ENCODE results near the gene ASPG.

ASPG gene

GRCh38 chr14:104107101-104107581 is 21.6 kb downstream of the ASPG start:
- DNase-seq = no peak

GRCh38 chr14:104107611-104108569 is 22.4 kb downstream of the ASPG start:
- peak; percentile 14 for DNase-seq

- DNase-seq = peak; percentile 6
Observed at GRCh38 chr14:104108570-104109541, 23.4 kb downstream of the ASPG start.

GRCh38 chr14:104109731-104110361 is 24.3 kb downstream of the ASPG start:
- DNase-seq = peak; percentile 11

GRCh38 chr14:104110491-104111209 is 25.1 kb downstream of the ASPG start:
- DNase-seq = peak; percentile 14

GRCh38 chr14:104111301-104112112 is 26.0 kb downstream of the ASPG start:
- DNase-seq = peak; percentile 13

- DNase-seq = peak; percentile 11
Observed at GRCh38 chr14:104112113-104112505, 26.6 kb downstream of the ASPG start.

- DNase-seq = peak; percentile 19
Observed at GRCh38 chr14:104112609-104113571, 27.4 kb downstream of the ASPG start.

- DNase-seq = peak; percentile 12
Observed at GRCh38 chr14:104113631-104114420, 28.3 kb downstream of the ASPG start.

GRCh38 chr14:104114421-104115130 is 29.1 kb downstream of the ASPG start:
- DNase-seq = peak; percentile 9

GRCh38 chr14:104115131-104115600 is 29.7 kb downstream of the ASPG start:
- DNase-seq = no peak

- DNase-seq = no peak
Observed at GRCh38 chr14:104115691-104116287, 30.3 kb downstream of the ASPG start.

GRCh38 chr14:104116288-104116755 is 30.8 kb downstream of the ASPG start:
- peak; percentile 13 for DNase-seq

GRCh38 chr14:104116756-104117340 is 31.3 kb downstream of the ASPG start:
- peak; percentile 7 for DNase-seq

GRCh38 chr14:104117341-104118005 is 32.0 kb downstream of the ASPG start:
- peak; percentile 14 for DNase-seq

Measured in right hindlimb (tissue), 1 donor.